ENCODE results near the gene PTTG1. TPM values are rescaled to one million over a fixed set of nuclear protein-coding genes. Genes with fewer than 3 reads are reported as not detected.

Gene PTTG1
- total and polyA plus RNA-seq, 2 donors (not counting 1 experiment from before 2014, with no cell fraction given): 77.5 to 108 TPM

- Histone ChIP-seq H3K9ac (ENCODE audit: insufficient read depth, low read length) (no peak overlapping the region), H3K79me2 (ENCODE audit: control insufficient read depth, insufficient read depth, low read length) (no peaks in the 10 kb centered on the region), H3K27me3 (ENCODE audit: control insufficient read depth, insufficient read depth, low read length) (peaks cover 2% of the 10 kb centered on the region), H3K27ac (ENCODE audit: insufficient read depth, low read length) (no peak overlapping the region), H3K4me2 (ENCODE audit: extremely low read depth, insufficient read depth, low read length) (no peak overlapping the region), H3K36me3 (ENCODE audit: control insufficient read depth, insufficient read depth, low read length) (no peaks in the 10 kb centered on the region), H3K4me3 (replicated peaks in 1 of 4; ENCODE audit: control extremely low read depth in 1 of 4, insufficient read depth in 1 of 4, low read depth in 3 of 4, low read length in 4 of 4) (no peak overlapping the region), H2AFZ (ENCODE audit: low read length) (no peak overlapping the region), H4K20me1 (ENCODE audit: control insufficient read depth, extremely low read depth, insufficient read depth, low read length) (no peaks in the 10 kb centered on the region), H3K9me3 (ENCODE audit: control insufficient read depth, insufficient read depth, low read depth, low read length) (no peaks in the 10 kb centered on the region), H3K4me1 (ENCODE audit: control insufficient read depth, extremely low read depth, insufficient read depth, low read length) (no peaks in the 10 kb centered on the region)
- TF ChIP-seq EZH2 (IDR thresholded peaks at IDR 0.05; ENCODE audit: low read length, missing control alignments): no peak
- DNase-seq (ENCODE audit: low read depth in 2 of 2): no peak
These were observed 31.1 kb downstream of the PTTG1 start for GRCh38 chr5:160452795-160453194.

- no peak for TF ChIP-seq CTCF (conservative IDR thresholded peaks at IDR 0.05 in 1 of 2, IDR thresholded peaks at IDR 0.05 in 1 of 2; ENCODE audit: low read depth in 1 of 2, low read length in 2 of 2)
- TF ChIP-seq EZH2 (IDR thresholded peaks at IDR 0.05; ENCODE audit: low read length, missing control alignments): no peak
- Histone ChIP-seq H2AFZ (ENCODE audit: low read length) (no peak overlapping the region), H3K9me3 (ENCODE audit: control insufficient read depth, insufficient read depth, low read depth, low read length) (no peaks in the 10 kb centered on the region), H3K36me3 (ENCODE audit: control insufficient read depth, insufficient read depth, low read length) (no peaks in the 10 kb centered on the region), H3K27me3 (ENCODE audit: control insufficient read depth, insufficient read depth, low read length) (peaks cover 2% of the 10 kb centered on the region), H3K79me2 (ENCODE audit: control insufficient read depth, insufficient read depth, low read length) (no peaks in the 10 kb centered on the region), H4K20me1 (ENCODE audit: control insufficient read depth, extremely low read depth, insufficient read depth, low read length) (no peaks in the 10 kb centered on the region), H3K4me3 (replicated peaks in 1 of 4; ENCODE audit: control extremely low read depth in 1 of 4, insufficient read depth in 1 of 4, low read depth in 3 of 4, low read length in 4 of 4) (no peak overlapping the region), H3K4me1 (ENCODE audit: control insufficient read depth, extremely low read depth, insufficient read depth, low read length) (no peaks in the 10 kb centered on the region), H3K27ac (ENCODE audit: insufficient read depth, low read length) (no peak overlapping the region), H3K9ac (ENCODE audit: insufficient read depth, low read length) (no peak overlapping the region), H3K4me2 (ENCODE audit: extremely low read depth, insufficient read depth, low read length) (no peak overlapping the region)
- no peak for DNase-seq (ENCODE audit: low read depth in 2 of 2)
These were observed 32.1 kb downstream of the PTTG1 start for GRCh38 chr5:160453751-160454150.

- no peak for TF ChIP-seq EZH2 (IDR thresholded peaks at IDR 0.05; ENCODE audit: low read length, missing control alignments)
- TF ChIP-seq CTCF (conservative IDR thresholded peaks at IDR 0.05 in 1 of 2, IDR thresholded peaks at IDR 0.05 in 1 of 2; ENCODE audit: low read depth in 1 of 2, low read length in 2 of 2): no peak
- H3K4me1 ChIP-seq (ENCODE audit: control insufficient read depth, extremely low read depth, insufficient read depth, low read length): no peaks in the 10 kb centered on the region
- H2AFZ ChIP-seq (ENCODE audit: low read length): no peak overlapping the region
- no peaks in the 10 kb centered on the region for H3K36me3 ChIP-seq (ENCODE audit: control insufficient read depth, insufficient read depth, low read length)
- H3K4me3 ChIP-seq (replicated peaks in 1 of 4; ENCODE audit: control extremely low read depth in 1 of 4, insufficient read depth in 1 of 4, low read depth in 3 of 4, low read length in 4 of 4): no peak overlapping the region
- H3K9me3 ChIP-seq (ENCODE audit: control insufficient read depth, insufficient read depth, low read depth, low read length): no peaks in the 10 kb centered on the region
- DNase-seq (ENCODE audit: low read depth in 2 of 2): no peak
- H4K20me1 ChIP-seq (ENCODE audit: control insufficient read depth, extremely low read depth, insufficient read depth, low read length): no peaks in the 10 kb centered on the region
- no peaks in the 10 kb centered on the region for H3K79me2 ChIP-seq (ENCODE audit: control insufficient read depth, insufficient read depth, low read length)
- no peak overlapping the region for H3K4me2 ChIP-seq (ENCODE audit: extremely low read depth, insufficient read depth, low read length)
- peaks cover 2% of the 10 kb centered on the region for H3K27me3 ChIP-seq (ENCODE audit: control insufficient read depth, insufficient read depth, low read length)
- no peak overlapping the region for H3K27ac ChIP-seq (ENCODE audit: insufficient read depth, low read length)
- no peak overlapping the region for H3K9ac ChIP-seq (ENCODE audit: insufficient read depth, low read length)
These were observed 33.9 kb downstream of the PTTG1 start for GRCh38 chr5:160455600-160455999.

Data from fibroblast of lung (primary cell).